OCI-LY1 (cell line): ENCODE measurements around the gene PTPRD.

Source experiments
- CTCF ChIP-seq: fragments of 200-600 bp; sonication (generic), shearing (Covaris generic); IDR thresholded peaks from 2 replicates; pipeline ENCODE4 v1.5.1; 2017; ENCODE audit warnings: mild to moderate bottlenecking, antibody characterized with exemption, low read length, moderate library complexity, mixed read lengths
- EZH2 ChIP-seq: fragments of 200-600 bp; sonication (generic), shearing (Covaris generic); IDR thresholded peaks from 2 replicates; pipeline ENCODE4 v1.8.0; 2017; ENCODE audit warnings: borderline replicate concordance, mixed run types, mild to moderate bottlenecking, antibody characterized with exemption, low read length, moderate library complexity, mixed read lengths

GRCh38 chr9:9489183-9489582 lies 1123.6 kb downstream of the PTPRD start:
- TF ChIP-seq CTCF (no peak), EZH2 (no peak)
